GM23338 (cell line): ENCODE results near the gene CAMKK2. TPM values are rescaled to one million over a fixed set of nuclear protein-coding genes. Genes with fewer than 3 reads are reported as not detected.
A peak's percentile ranks its signal among the peaks of the same experiment; 100 is the strongest.

ENCODE experiments used
- ATAC-seq: fragments of 200-7000 bp; cut with Tn5 transposase; 3 replicates; pipeline ENCODE4 v1.9.1; 2020
- DNase-seq: peaks from one replicate; pipeline ENCODE4 v3.0.0-alpha.2; 2015; ENCODE audit warnings: low spot score
- H2AFZ ChIP-seq: fragments of 200-600 bp; sonication (generic); 2 replicates; pipeline ENCODE4 v1.8.0; 2016; ENCODE audit warnings: antibody characterized with exemption, mild to moderate bottlenecking, moderate library complexity
- H3F3A ChIP-seq: fragments of 200-600 bp; sonication (generic); replicated peaks from 2 replicates; pipeline ENCODE4 v1.8.0; 2017; ENCODE audit warnings: antibody characterized with exemption, mixed run types, low read depth
- H3K27ac ChIP-seq: fragments of 200-600 bp; sonication (generic); 2 replicates; pipeline ENCODE4 v1.6.1; 2016; ENCODE audit warnings: low read depth
- H3K27me3 ChIP-seq: fragments of 200-600 bp; sonication (generic); 2 replicates; pipeline ENCODE4 v1.8.0; 2016; ENCODE audit warnings: mild to moderate bottlenecking, mixed run types, moderate library complexity; ENCODE audit not compliant: insufficient read depth
- H3K36me3 ChIP-seq: fragments of 200-600 bp; sonication (generic); 2 replicates; pipeline ENCODE4 v1.8.0; 2016; ENCODE audit warnings: mild to moderate bottlenecking; ENCODE audit not compliant: insufficient read depth
- H3K4me1 ChIP-seq: fragments of 200-600 bp; sonication (generic); 2 replicates; pipeline ENCODE4 v1.8.0; 2016; ENCODE audit warnings: mild to moderate bottlenecking, moderate library complexity; ENCODE audit not compliant: insufficient read depth
- H3K4me2 ChIP-seq: fragments of 200-600 bp; sonication (generic); 2 replicates; pipeline ENCODE4 v1.7.1; 2017; ENCODE audit warnings: mixed run types
- H3K4me3 ChIP-seq: fragments of 200-600 bp; sonication (generic); 2 replicates; pipeline ENCODE4 v1.6.1; 2016; ENCODE audit warnings: mixed run types
- H3K79me2 ChIP-seq: fragments of 200-600 bp; sonication (generic); replicated peaks from 2 replicates; pipeline ENCODE4 v1.8.0; 2017; ENCODE audit warnings: mild to moderate bottlenecking; ENCODE audit not compliant: insufficient read depth
- H3K9me2 ChIP-seq: fragments of 200-600 bp; sonication (generic); 2 replicates; pipeline ENCODE4 v1.8.0; 2017; ENCODE audit not compliant: insufficient read depth
- H4K20me1 ChIP-seq: fragments of 200-600 bp; sonication (generic); replicated peaks from 2 replicates; pipeline ENCODE4 v1.8.0; 2017; ENCODE audit warnings: mild to moderate bottlenecking; ENCODE audit not compliant: insufficient read depth
- H3K27ac Mint-ChIP-seq: 2 replicates; pipeline ENCODE4 v1.8.0; 2020; ENCODE audit warnings: inconsistent platforms, mild to moderate bottlenecking, moderate library complexity, mixed read lengths
- H3K27me3 Mint-ChIP-seq: 3 replicates; pipeline ENCODE4 v1.8.0; 2022; ENCODE audit warnings: low read depth, mild to moderate bottlenecking, moderate library complexity, mixed read lengths, inconsistent platforms; ENCODE audit not compliant: insufficient read depth, poor library complexity
- H3K36me3 Mint-ChIP-seq: 3 replicates; pipeline ENCODE4 v1.8.0; 2021; ENCODE audit warnings: low read depth, mild to moderate bottlenecking, inconsistent platforms, moderate library complexity, mixed read lengths
- H3K4me1 Mint-ChIP-seq: 3 replicates; pipeline ENCODE4 v1.8.0; 2020; ENCODE audit warnings: mild to moderate bottlenecking, inconsistent platforms, mixed read lengths
- H3K4me3 Mint-ChIP-seq: 3 replicates; pipeline ENCODE4 v1.8.0; 2021; ENCODE audit warnings: moderate library complexity, mild to moderate bottlenecking, inconsistent platforms, mixed read lengths
- H3K9me3 Mint-ChIP-seq: 3 replicates; pipeline ENCODE4 v1.8.0; 2020; ENCODE audit warnings: moderate library complexity, mild to moderate bottlenecking, inconsistent platforms, mixed read lengths
- CREB1 ChIP-seq: fragments of 250-450 bp; sonication (Bioruptor Pico); IDR thresholded peaks from 2 replicates; pipeline ENCODE4 v1.5.0; 2020; ENCODE audit warnings: low read depth, mild to moderate bottlenecking, moderate library complexity
- CTCF ChIP-seq, 2 experiments: fragments of 200-600 bp in 1 of 2; sonication (generic) in 1 of 2; conservative IDR thresholded peaks; 2 replicates each; pipeline versions ENCODE4 v1.5.1 to v1.6.1; 2016 to 2017; ENCODE audit warnings: antibody characterized with exemption in 2 of 2, low read depth in 2 of 2, mild to moderate bottlenecking in 2 of 2, moderate library complexity in 1 of 2
- ETS1 ChIP-seq: IDR thresholded peaks from 2 replicates; pipeline ENCODE4 v1.6.1; 2016; ENCODE audit warnings: antibody characterized with exemption
- EZH2 ChIP-seq: fragments of 200-600 bp; sonication (generic); IDR thresholded peaks from one replicate; pipeline ENCODE4 v1.8.0; 2017; ENCODE audit warnings: antibody characterized with exemption, mild to moderate bottlenecking, low read depth; ENCODE audit not compliant: unreplicated experiment
- EZH2phosphoT487 ChIP-seq: fragments of 200-600 bp; sonication (generic); IDR thresholded peaks from one replicate; pipeline ENCODE4 v1.8.1; 2018; ENCODE audit warnings: antibody characterized with exemption; ENCODE audit not compliant: unreplicated experiment
- JUNB ChIP-seq: IDR thresholded peaks from one replicate; pipeline ENCODE4 v1.6.1; 2016; ENCODE audit warnings: antibody characterized with exemption; ENCODE audit not compliant: unreplicated experiment
- NANOG ChIP-seq: IDR thresholded peaks from 2 replicates; pipeline ENCODE4 v1.6.1; 2016; ENCODE audit warnings: antibody characterized with exemption, borderline replicate concordance
- POLR2AphosphoS5 ChIP-seq: IDR thresholded peaks from 2 replicates; pipeline ENCODE4 v1.6.1; 2016; ENCODE audit warnings: antibody characterized with exemption, low read depth
- STAT1 ChIP-seq: IDR thresholded peaks from one replicate; pipeline ENCODE4 v1.6.1; 2016; ENCODE audit warnings: antibody characterized with exemption; ENCODE audit not compliant: unreplicated experiment
- ZNF114 ChIP-seq: fragments of 250-450 bp; sonication (Bioruptor Pico); IDR thresholded peaks from 2 replicates; pipeline ENCODE4 v1.5.0; 2020; ENCODE audit warnings: mild to moderate bottlenecking, moderate library complexity
- ZNF331 ChIP-seq: fragments of 250-450 bp; sonication (Bioruptor Pico); IDR thresholded peaks from 2 replicates; pipeline ENCODE4 v1.5.0; 2020; ENCODE audit warnings: low read depth, mild to moderate bottlenecking, moderate library complexity
- polyA plus RNA-seq: library from polyadenylated mRNA; unstranded; fragments of >200 nt; fragmentation: Nextera tagmentation; extraction: Ambion mirVana; gene quantifications from 2 replicates; pipeline ENCODE4 v1.2.1, GENCODE V29; 2016
- total RNA-seq: library from RNA; depleted of rRNA; stranded (reverse); fragments of >200 nt; shearing (Covaris generic); gene quantifications from 2 replicates; pipeline ENCODE4 v1.2.3, GENCODE V29; 2014
- TF ChIP-seq, protein P1 (sequence below): fragments of 250-450 bp; sonication (Bioruptor Pico); IDR thresholded peaks from 2 replicates; pipeline ENCODE4 v1.5.0; 2020; ENCODE audit warnings: mild to moderate bottlenecking, moderate library complexity
- TF ChIP-seq, protein P2 (sequence below): IDR thresholded peaks from one replicate; pipeline ENCODE4 v1.6.1; 2018; ENCODE audit warnings: antibody characterized with exemption; ENCODE audit not compliant: unreplicated experiment

Gene CAMKK2
- total and polyA plus RNA-seq, 2 experiments from 2014 or later, result 10.3 to 26.4 TPM

DNA sequence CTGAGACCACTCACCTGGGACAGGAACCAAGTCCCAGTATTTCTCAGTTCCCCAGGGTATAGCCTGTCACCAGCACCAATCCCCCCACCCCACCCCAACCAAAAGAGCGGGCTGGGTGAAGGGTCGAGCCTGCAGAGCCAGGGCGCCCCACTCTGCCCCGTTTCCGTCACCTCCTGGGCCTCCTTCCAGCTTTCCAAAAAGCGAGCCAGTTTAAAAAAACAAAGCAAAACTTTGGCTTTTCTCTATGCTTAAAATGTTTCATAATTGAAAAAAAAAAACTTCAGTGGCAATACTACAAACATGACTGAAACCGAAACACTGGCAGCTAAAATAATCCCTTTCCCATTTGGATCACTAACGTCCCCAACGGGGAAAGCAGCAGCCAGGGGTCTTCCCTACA is 7.5 kb downstream of the CAMKK2 start:
- H3K27me3 Mint-ChIP-seq, result peaks cover 3% of the 10 kb centered on the region
- no peak for TF ChIP-seq EZH2
- TF ChIP-seq EZH2phosphoT487, result no peak
- TF ChIP-seq, protein P1, sequence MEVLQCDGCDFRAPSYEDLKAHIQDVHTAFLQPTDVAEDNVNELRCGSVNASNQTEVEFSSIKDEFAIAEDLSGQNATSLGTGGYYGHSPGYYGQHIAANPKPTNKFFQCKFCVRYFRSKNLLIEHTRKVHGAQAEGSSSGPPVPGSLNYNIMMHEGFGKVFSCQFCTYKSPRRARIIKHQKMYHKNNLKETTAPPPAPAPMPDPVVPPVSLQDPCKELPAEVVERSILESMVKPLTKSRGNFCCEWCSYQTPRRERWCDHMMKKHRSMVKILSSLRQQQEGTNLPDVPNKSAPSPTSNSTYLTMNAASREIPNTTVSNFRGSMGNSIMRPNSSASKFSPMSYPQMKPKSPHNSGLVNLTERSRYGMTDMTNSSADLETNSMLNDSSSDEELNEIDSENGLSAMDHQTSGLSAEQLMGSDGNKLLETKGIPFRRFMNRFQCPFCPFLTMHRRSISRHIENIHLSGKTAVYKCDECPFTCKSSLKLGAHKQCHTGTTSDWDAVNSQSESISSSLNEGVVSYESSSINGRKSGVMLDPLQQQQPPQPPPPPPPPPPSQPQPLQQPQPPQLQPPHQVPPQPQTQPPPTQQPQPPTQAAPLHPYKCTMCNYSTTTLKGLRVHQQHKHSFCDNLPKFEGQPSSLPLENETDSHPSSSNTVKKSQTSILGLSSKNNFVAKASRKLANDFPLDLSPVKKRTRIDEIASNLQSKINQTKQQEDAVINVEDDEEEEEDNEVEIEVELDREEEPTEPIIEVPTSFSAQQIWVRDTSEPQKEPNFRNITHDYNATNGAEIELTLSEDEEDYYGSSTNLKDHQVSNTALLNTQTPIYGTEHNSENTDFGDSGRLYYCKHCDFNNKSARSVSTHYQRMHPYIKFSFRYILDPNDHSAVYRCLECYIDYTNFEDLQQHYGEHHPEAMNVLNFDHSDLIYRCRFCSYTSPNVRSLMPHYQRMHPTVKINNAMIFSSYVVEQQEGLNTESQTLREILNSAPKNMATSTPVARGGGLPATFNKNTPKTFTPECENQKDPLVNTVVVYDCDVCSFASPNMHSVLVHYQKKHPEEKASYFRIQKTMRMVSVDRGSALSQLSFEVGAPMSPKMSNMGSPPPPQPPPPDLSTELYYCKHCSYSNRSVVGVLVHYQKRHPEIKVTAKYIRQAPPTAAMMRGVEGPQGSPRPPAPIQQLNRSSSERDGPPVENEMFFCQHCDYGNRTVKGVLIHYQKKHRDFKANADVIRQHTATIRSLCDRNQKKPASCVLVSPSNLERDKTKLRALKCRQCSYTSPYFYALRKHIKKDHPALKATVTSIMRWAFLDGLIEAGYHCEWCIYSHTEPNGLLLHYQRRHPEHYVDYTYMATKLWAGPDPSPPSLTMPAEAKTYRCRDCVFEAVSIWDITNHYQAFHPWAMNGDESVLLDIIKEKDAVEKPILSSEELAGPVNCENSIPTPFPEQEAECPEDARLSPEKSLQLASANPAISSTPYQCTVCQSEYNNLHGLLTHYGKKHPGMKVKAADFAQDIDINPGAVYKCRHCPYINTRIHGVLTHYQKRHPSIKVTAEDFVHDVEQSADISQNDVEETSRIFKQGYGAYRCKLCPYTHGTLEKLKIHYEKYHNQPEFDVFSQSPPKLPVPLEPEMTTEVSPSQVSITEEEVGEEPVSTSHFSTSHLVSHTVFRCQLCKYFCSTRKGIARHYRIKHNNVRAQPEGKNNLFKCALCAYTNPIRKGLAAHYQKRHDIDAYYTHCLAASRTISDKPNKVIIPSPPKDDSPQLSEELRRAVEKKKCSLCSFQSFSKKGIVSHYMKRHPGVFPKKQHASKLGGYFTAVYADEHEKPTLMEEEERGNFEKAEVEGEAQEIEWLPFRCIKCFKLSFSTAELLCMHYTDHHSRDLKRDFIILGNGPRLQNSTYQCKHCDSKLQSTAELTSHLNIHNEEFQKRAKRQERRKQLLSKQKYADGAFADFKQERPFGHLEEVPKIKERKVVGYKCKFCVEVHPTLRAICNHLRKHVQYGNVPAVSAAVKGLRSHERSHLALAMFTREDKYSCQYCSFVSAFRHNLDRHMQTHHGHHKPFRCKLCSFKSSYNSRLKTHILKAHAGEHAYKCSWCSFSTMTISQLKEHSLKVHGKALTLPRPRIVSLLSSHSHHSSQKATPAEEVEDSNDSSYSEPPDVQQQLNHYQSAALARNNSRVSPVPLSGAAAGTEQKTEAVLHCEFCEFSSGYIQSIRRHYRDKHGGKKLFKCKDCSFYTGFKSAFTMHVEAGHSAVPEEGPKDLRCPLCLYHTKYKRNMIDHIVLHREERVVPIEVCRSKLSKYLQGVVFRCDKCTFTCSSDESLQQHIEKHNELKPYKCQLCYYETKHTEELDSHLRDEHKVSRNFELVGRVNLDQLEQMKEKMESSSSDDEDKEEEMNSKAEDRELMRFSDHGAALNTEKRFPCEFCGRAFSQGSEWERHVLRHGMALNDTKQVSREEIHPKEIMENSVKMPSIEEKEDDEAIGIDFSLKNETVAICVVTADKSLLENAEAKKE (CRISPR knock-in tag), result no peak
- TF ChIP-seq ZNF331 (CRISPR knock-in tag), result no peak
- no peak for TF ChIP-seq ETS1
- no peak for TF ChIP-seq CTCF (conservative IDR thresholded peaks at IDR 0.05; ENCODE audit: low read depth in 2 of 2)
- TF ChIP-seq CREB1 (CRISPR knock-in tag), result no peak
- TF ChIP-seq, protein P2, sequence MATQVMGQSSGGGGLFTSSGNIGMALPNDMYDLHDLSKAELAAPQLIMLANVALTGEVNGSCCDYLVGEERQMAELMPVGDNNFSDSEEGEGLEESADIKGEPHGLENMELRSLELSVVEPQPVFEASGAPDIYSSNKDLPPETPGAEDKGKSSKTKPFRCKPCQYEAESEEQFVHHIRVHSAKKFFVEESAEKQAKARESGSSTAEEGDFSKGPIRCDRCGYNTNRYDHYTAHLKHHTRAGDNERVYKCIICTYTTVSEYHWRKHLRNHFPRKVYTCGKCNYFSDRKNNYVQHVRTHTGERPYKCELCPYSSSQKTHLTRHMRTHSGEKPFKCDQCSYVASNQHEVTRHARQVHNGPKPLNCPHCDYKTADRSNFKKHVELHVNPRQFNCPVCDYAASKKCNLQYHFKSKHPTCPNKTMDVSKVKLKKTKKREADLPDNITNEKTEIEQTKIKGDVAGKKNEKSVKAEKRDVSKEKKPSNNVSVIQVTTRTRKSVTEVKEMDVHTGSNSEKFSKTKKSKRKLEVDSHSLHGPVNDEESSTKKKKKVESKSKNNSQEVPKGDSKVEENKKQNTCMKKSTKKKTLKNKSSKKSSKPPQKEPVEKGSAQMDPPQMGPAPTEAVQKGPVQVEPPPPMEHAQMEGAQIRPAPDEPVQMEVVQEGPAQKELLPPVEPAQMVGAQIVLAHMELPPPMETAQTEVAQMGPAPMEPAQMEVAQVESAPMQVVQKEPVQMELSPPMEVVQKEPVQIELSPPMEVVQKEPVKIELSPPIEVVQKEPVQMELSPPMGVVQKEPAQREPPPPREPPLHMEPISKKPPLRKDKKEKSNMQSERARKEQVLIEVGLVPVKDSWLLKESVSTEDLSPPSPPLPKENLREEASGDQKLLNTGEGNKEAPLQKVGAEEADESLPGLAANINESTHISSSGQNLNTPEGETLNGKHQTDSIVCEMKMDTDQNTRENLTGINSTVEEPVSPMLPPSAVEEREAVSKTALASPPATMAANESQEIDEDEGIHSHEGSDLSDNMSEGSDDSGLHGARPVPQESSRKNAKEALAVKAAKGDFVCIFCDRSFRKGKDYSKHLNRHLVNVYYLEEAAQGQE, result no peak
- TF ChIP-seq JUNB, result no peak
- TF ChIP-seq STAT1, result no peak
- TF ChIP-seq POLR2AphosphoS5, result no peak
- TF ChIP-seq NANOG, result no peak
- no peak for TF ChIP-seq ZNF114 (CRISPR knock-in tag)
- peaks cover 9% of the 10 kb centered on the region; the same call in 2 of the 3 replicates for H3K36me3 Mint-ChIP-seq
- Histone ChIP-seq H3K27ac (no peak overlapping the region), H3K79me2 (peaks cover 9% of the 10 kb centered on the region; the same call in 1 of the 2 replicates), H2AFZ (no peak overlapping the region), H3K4me3 (no peak overlapping the region), H3K27me3 (no peaks in the 10 kb centered on the region), H4K20me1 (0 out of 2 replicates have a peak, but pooled peaks cover 7% of the 10 kb centered on the region), H3K4me2 (peak overlapping the region; percentile 40; the same call in 1 of the 2 replicates), H3K9me2 (no peaks in the 10 kb centered on the region), H3K36me3 (no peaks in the 10 kb centered on the region; the same call in 1 of the 2 replicates), H3F3A (no peaks in the 10 kb centered on the region), H3K4me1 (peaks cover 16% of the 10 kb centered on the region)
- peak overlapping the region; percentile 40; the same call in 1 of the 3 replicates for H3K4me3 Mint-ChIP-seq
- peaks cover 21% of the 10 kb centered on the region for H3K4me1 Mint-ChIP-seq
- DNase-seq, result no peak
- ATAC-seq, result peak; percentile 78
- H3K9me3 Mint-ChIP-seq, result no peaks in the 10 kb centered on the region; the same call in 2 of the 3 replicates
- H3K27ac Mint-ChIP-seq, result no peak overlapping the region
